SK-N-MC (cell line): ENCODE measurements around the gene ABCC1.

Source experiments
- DNase-seq: peaks from one replicate; pipeline ENCODE4 v3.0.0-alpha.2; 2011; ENCODE audit warnings: low read depth, low spot score
- H3K27ac ChIP-seq: fragments of 200-600 bp; sonication (generic); 2 replicates; pipeline ENCODE4 v1.5.1; 2016; ENCODE audit warnings: mixed run types
- H3K36me3 ChIP-seq: fragments of 200-600 bp; sonication (generic); 2 replicates; pipeline ENCODE4 v1.6.1; 2017; ENCODE audit warnings: antibody characterized with exemption, low read length, mixed read lengths; ENCODE audit not compliant: insufficient read depth
- H3K4me3 ChIP-seq: fragments of 200-600 bp; sonication (generic); 2 replicates; pipeline ENCODE4 v1.5.1; 2016
- H3K9ac ChIP-seq: fragments of 200-600 bp; sonication (generic); 2 replicates; pipeline ENCODE4 v1.8.0; 2017; ENCODE audit warnings: mixed run types, mixed read lengths; ENCODE audit not compliant: insufficient read length
- H3K9me3 ChIP-seq: fragments of 200-600 bp; sonication (generic); 2 replicates; pipeline ENCODE4 v1.6.1; 2017; ENCODE audit warnings: low read depth, mild to moderate bottlenecking, antibody characterized with exemption, low read length, moderate library complexity, mixed read lengths
- EZH2 ChIP-seq: fragments of 200-600 bp; sonication (generic); IDR thresholded peaks from one replicate; pipeline ENCODE4 v1.6.1; 2017; ENCODE audit warnings: antibody characterized with exemption
- FOXP2 ChIP-seq: optimal IDR thresholded peaks from 2 replicates; pipeline ENCODE3; 2011; ENCODE audit warnings: mild to moderate bottlenecking, moderate library complexity; ENCODE audit not compliant: insufficient read depth; ENCODE audit errors: extremely low read length, control extremely low read depth
- POLR2AphosphoS5 ChIP-seq: IDR thresholded peaks from 2 replicates; pipeline ENCODE4 v1.6.1; 2012; ENCODE audit warnings: mild to moderate bottlenecking, low read depth, low read length, borderline replicate concordance

ABCC1 gene

GRCh38 chr16:16081141-16081540 is 131.7 kb downstream of the ABCC1 start:
- Histone ChIP-seq H3K36me3 (peaks cover 38% of the 10 kb centered on the region), H3K9ac (no peak overlapping the region)
- TF ChIP-seq FOXP2 = no peak

GRCh38 chr16:16082255-16082654 is 132.8 kb downstream of the ABCC1 start:
- no peak overlapping the region for H3K27ac ChIP-seq
- no peak overlapping the region for H3K4me3 ChIP-seq
- TF ChIP-seq FOXP2 = no peak
- no peak for TF ChIP-seq POLR2AphosphoS5
- no peak for TF ChIP-seq EZH2
- no peaks in the 10 kb centered on the region for H3K9me3 ChIP-seq
- H3K9ac ChIP-seq = no peak overlapping the region
- peaks cover 40% of the 10 kb centered on the region for H3K36me3 ChIP-seq
- DNase-seq = no peak

More at GRCh38 chr16:16081141-16081540, 131.7 kb downstream of the ABCC1 start:
- H3K9me3 ChIP-seq = no peaks in the 10 kb centered on the region
- DNase-seq = no peak
- H3K27ac ChIP-seq = no peak overlapping the region
- H3K4me3 ChIP-seq = no peak overlapping the region

- H3K4me3 ChIP-seq = no peak overlapping the region
- H3K36me3 ChIP-seq = peaks cover 40% of the 10 kb centered on the region
- DNase-seq = no peak
- no peaks in the 10 kb centered on the region for H3K9me3 ChIP-seq
- no peak overlapping the region for H3K9ac ChIP-seq
- TF ChIP-seq FOXP2 (no peak), EZH2 (no peak), POLR2AphosphoS5 (no peak)
- H3K27ac ChIP-seq = no peak overlapping the region
Measured at GRCh38 chr16:16083421-16084156, 134.2 kb downstream of the ABCC1 start.

GRCh38 chr16:16084874-16085273 is 135.5 kb downstream of the ABCC1 start:
- Histone ChIP-seq H3K9me3 (no peaks in the 10 kb centered on the region), H3K9ac (no peak overlapping the region), H3K4me3 (no peak overlapping the region), H3K36me3 (peaks cover 40% of the 10 kb centered on the region), H3K27ac (no peak overlapping the region)
- no peak for DNase-seq
- no peak for TF ChIP-seq POLR2AphosphoS5
- no peak for TF ChIP-seq FOXP2
- TF ChIP-seq EZH2 = no peak

GRCh38 chr16:16086653-16087446 is 137.4 kb downstream of the ABCC1 start:
- DNase-seq = no peak
- TF ChIP-seq POLR2AphosphoS5 (no peak), FOXP2 (no peak), EZH2 (no peak)
- Histone ChIP-seq H3K27ac (no peak overlapping the region), H3K9ac (no peak overlapping the region), H3K36me3 (peaks cover 33% of the 10 kb centered on the region), H3K9me3 (no peaks in the 10 kb centered on the region), H3K4me3 (no peak overlapping the region)

GRCh38 chr16:16090238-16090637 is 140.8 kb downstream of the ABCC1 start:
- no peak for DNase-seq
- Histone ChIP-seq H3K9ac (no peak overlapping the region), H3K9me3 (no peaks in the 10 kb centered on the region), H3K27ac (no peak overlapping the region), H3K4me3 (no peak overlapping the region), H3K36me3 (peaks cover 14% of the 10 kb centered on the region; the same call in 1 of the 2 replicates)
- TF ChIP-seq POLR2AphosphoS5 (no peak), FOXP2 (no peak), EZH2 (no peak)

GRCh38 chr16:16092925-16093627 is 143.7 kb downstream of the ABCC1 start:
- no peak for TF ChIP-seq POLR2AphosphoS5
- no peak for TF ChIP-seq FOXP2
- TF ChIP-seq EZH2 = no peak
- Histone ChIP-seq H3K4me3 (no peak overlapping the region), H3K36me3 (no peaks in the 10 kb centered on the region; the same call in 1 of the 2 replicates), H3K9ac (peak overlapping the region; percentile 15), H3K27ac (no peak overlapping the region), H3K9me3 (no peaks in the 10 kb centered on the region)
- peak; percentile 28 for DNase-seq

GRCh38 chr16:16093628-16094332 is 144.4 kb downstream of the ABCC1 start:
- Histone ChIP-seq H3K4me3 (no peak overlapping the region), H3K27ac (no peak overlapping the region; the same call in 1 of the 2 replicates), H3K36me3 (peaks cover 2% of the 10 kb centered on the region; the same call in 1 of the 2 replicates), H3K9me3 (no peaks in the 10 kb centered on the region), H3K9ac (peak overlapping the region; percentile 15)
- no peak for DNase-seq
- TF ChIP-seq POLR2AphosphoS5 (no peak), EZH2 (no peak), FOXP2 (no peak)
